ENCODE data around the gene TFAM. TPM values are rescaled to one million over a fixed set of nuclear protein-coding genes. Genes with fewer than 3 reads are reported as not detected.
A peak's percentile ranks its signal among the peaks of the same experiment; 100 is the strongest.

The TFAM gene
- total RNA-seq, 6 donors from 2014 or later = 6.3 to 28.1 (median 16.2) TPM

DNA sequence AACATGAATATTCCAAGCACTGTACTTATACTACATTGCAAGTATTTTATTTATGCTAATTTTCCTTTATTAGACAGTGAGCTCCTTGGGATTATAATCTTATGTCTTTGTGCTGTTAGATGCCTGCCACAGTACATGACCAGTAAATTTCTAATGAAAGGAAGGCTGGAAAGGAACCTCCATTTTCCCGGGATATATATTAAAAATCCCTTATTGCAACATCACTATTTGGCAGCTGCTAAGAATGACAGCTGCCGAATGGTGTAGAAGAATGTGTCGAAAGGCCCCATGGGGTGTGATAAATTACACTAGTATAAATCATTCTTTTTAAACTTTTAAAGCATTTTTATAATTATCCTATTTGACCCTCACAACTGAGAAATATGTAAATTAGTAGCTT, 59.1 kb downstream of the TFAM start:
- TF ChIP-seq POLR2A (IDR thresholded peaks at IDR 0.05) (no peak), EP300 (IDR thresholded peaks at IDR 0.05) (no peak), POLR2AphosphoS5 (IDR thresholded peaks at IDR 0.05) (no peak)
- TF ChIP-seq, protein P1, sequence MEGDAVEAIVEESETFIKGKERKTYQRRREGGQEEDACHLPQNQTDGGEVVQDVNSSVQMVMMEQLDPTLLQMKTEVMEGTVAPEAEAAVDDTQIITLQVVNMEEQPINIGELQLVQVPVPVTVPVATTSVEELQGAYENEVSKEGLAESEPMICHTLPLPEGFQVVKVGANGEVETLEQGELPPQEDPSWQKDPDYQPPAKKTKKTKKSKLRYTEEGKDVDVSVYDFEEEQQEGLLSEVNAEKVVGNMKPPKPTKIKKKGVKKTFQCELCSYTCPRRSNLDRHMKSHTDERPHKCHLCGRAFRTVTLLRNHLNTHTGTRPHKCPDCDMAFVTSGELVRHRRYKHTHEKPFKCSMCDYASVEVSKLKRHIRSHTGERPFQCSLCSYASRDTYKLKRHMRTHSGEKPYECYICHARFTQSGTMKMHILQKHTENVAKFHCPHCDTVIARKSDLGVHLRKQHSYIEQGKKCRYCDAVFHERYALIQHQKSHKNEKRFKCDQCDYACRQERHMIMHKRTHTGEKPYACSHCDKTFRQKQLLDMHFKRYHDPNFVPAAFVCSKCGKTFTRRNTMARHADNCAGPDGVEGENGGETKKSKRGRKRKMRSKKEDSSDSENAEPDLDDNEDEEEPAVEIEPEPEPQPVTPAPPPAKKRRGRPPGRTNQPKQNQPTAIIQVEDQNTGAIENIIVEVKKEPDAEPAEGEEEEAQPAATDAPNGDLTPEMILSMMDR (IDR thresholded peaks at IDR 0.05) = no peak
- ATAC-seq (ENCODE audit: low FRiP score in 2 of 2) = no peak
- H3K4me1 ChIP-seq = no peaks in the 10 kb centered on the region

DNA sequence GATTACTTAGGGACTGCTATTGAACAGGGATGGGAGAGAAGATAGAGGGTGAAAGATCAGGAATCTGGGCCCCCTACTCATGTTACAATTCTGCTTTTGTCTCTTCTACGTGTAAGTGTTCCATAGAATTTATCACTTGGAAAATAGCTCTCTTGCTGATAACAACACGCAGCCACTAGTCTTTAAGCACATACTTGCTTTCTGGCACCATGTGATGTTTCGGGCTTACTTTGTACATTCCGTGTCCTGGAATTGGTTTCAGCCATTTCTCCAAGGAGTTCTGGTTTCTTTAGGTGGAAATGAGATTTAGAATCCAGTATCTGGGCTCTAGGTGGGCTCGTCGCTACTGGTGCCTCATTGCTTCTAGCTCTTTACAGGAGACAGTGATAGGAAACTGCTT, 59.7 kb downstream of the TFAM start:
- H3K4me1 ChIP-seq = no peaks in the 10 kb centered on the region
- H3K36me3 ChIP-seq = no peaks in the 10 kb centered on the region
- ATAC-seq (ENCODE audit: low FRiP score in 2 of 2) = no peak
- H3K4me3 ChIP-seq = no peak overlapping the region
- DNase-seq = no peak
- 63 to 68% methylated on average over 6 of the region's 6 CpGs for WGBS, 2 donors
- H3K9me3 ChIP-seq = peaks cover 0 to 8% (median 0%) of the 10 kb centered on the region in 4 donors
- TF ChIP-seq EP300 (IDR thresholded peaks at IDR 0.05) = no peak
- TF ChIP-seq POLR2AphosphoS5 (IDR thresholded peaks at IDR 0.05) = no peak
- TF ChIP-seq, protein P1 (IDR thresholded peaks at IDR 0.05) = no peak
- TF ChIP-seq POLR2A (IDR thresholded peaks at IDR 0.05) = no peak
- no peaks in the 10 kb centered on the region for H3K27me3 ChIP-seq
- no peak overlapping the region for H3K27ac ChIP-seq

More for the DNA sequence above, 59.1 kb downstream of the TFAM start:
- no peak for DNase-seq
- H3K4me3 ChIP-seq = no peak overlapping the region
- WGBS, 2 donors = 54 to 56% methylated on average over 3 of the region's 3 CpGs
- peaks cover 0 to 8% (median 0%) of the 10 kb centered on the region in 4 donors for H3K9me3 ChIP-seq
- no peaks in the 10 kb centered on the region for H3K27me3 ChIP-seq
- no peak overlapping the region for H3K27ac ChIP-seq
- H3K36me3 ChIP-seq = no peaks in the 10 kb centered on the region

DNA sequence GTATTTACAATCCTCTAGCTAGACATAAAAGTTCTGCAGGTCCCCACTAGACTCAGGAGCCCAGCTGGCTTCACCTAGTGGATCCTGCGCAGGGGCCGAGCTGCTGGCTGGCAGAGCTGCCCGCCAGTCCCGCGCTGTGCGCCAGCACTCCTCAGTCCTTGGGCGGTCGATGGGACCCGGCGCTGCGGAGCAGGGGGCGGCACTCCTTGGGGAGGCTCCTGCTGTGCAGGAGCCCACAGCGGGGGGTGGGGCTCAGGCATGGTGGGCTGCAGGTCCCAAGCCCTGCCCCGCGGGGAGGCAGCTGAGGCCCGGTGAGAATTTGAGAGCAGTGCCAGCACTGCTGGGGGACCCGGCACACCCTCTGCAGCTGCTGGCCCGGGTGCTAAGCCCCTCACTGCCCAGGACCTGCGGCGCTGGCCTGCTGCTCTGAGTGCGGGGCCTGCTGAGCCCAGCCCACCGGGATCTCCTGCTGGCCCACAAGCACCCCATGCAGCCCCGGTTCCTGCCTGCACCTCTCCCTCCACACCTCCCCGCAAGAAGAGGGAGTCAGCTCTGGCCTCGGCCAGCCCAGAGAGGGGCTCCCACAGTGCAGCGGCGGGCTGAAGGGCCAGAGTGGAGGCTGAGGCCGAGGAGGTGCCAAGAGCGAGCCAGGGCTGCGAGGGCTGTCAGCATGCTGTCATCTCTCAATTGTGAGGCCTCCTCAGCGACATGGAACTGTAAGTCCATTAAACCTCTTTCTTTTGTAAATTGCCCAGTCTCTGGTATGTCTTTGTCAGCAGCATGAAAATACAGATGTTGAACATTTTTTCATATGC, 63.1 kb downstream of the TFAM start:
- Histone ChIP-seq H3K27me3 (no peaks in the 10 kb centered on the region), H3K4me1 (no peaks in the 10 kb centered on the region), H3K27ac (no peak overlapping the region), H3K9me3 (peaks cover 0 to 8% (median 0%) of the 10 kb centered on the region in 4 donors), H3K4me3 (no peak overlapping the region), H3K36me3 (no peaks in the 10 kb centered on the region)
- ATAC-seq (ENCODE audit: low FRiP score in 2 of 2) (peak in 1 of 2 donors; percentile 34), DNase-seq (peak in 1 of 2 donors; percentile 69)
- no peak for TF ChIP-seq POLR2AphosphoS5 (IDR thresholded peaks at IDR 0.05)
- TF ChIP-seq, protein P1 (IDR thresholded peaks at IDR 0.05) = no peak
- WGBS, 2 donors = 96 to 97% methylated on average over 24 of the region's 31 CpGs

Other genes with a start within 250 kb of the TFAM start
- gene IPMK, start 117.5 kb upstream of the TFAM start, total RNA-seq = 10 to 100 TPM in 1 of 6 donors, 1 to 10 TPM in 5; 2.6 to 10.7 (median 5.7) TPM
- gene CISD1, start 116.2 kb upstream of the TFAM start, total RNA-seq = 10 to 100 TPM in 4 of 6 donors, 1 to 10 TPM in 2; 6.3 to 19.4 (median 13.8) TPM
- 10 to 100 TPM in 4 of 6 donors, 1 to 10 TPM in 2; 2.1 to 28.6 (median 16.4) TPM for gene UBE2D1, start 50.4 kb upstream of the TFAM start, total RNA-seq
- gene BICC1, start 127.5 kb downstream of the TFAM start, total RNA-seq = 10 to 100 TPM in 1 of 6 donors, 1 to 10 TPM in 5; 3.1 to 10.5 (median 3.9) TPM

All from upper lobe of left lung (tissue), 6 donors.